Activated naive CD4-positive, alpha-beta T cell treated with anti-CD3 and anti-CD28 coated beads for 36 hours (primary cell): ENCODE data around the gene CACNA2D2. TPM values are rescaled to one million over a fixed set of nuclear protein-coding genes. Genes with fewer than 3 reads are reported as not detected.
"Not testable (repeated sequence)": the region's sequence is repeated elsewhere in the genome, so short reads cannot be mapped to it uniquely, and the experiment has no call there.

Source experiments
- CTCF ChIA-PET: fragments of 350-600 bp; sonication (Branson Sonifier 250); formaldehyde crosslinking; loops from one replicate; lab custom pipeline; 2021; ENCODE audit warnings: antibody characterized with exemption; lab: Charles Lee
- DNase-seq: peaks from one replicate; pipeline ENCODE4 v3.0.0-alpha.2; 2020
- H3K27ac Mint-ChIP-seq: one replicate; pipeline ENCODE4 v1.8.0; 2021; ENCODE audit warnings: mild to moderate bottlenecking, mixed read lengths
- H3K27me3 Mint-ChIP-seq: one replicate; pipeline ENCODE4 v1.8.0; 2021; ENCODE audit warnings: low read depth, mixed read lengths
- H3K36me3 Mint-ChIP-seq: one replicate; pipeline ENCODE4 v1.8.0; 2021; ENCODE audit warnings: low read depth, mixed read lengths
- H3K4me1 Mint-ChIP-seq: one replicate; pipeline ENCODE4 v1.8.0; 2021; ENCODE audit warnings: low read depth, mixed read lengths
- H3K4me3 Mint-ChIP-seq: one replicate; pipeline ENCODE4 v1.8.0; 2021; ENCODE audit warnings: mild to moderate bottlenecking, moderate library complexity, mixed read lengths
- H3K9me3 Mint-ChIP-seq: one replicate; pipeline ENCODE4 v1.8.0; 2021; ENCODE audit warnings: mixed read lengths
- intact Hi-C: fragments of 100-400 bp; cut with micrococcal nuclease; formaldehyde crosslinking; loops from one replicate; pipeline ENCODE4 v1.15.1; 2023
- total RNA-seq, 2 experiments: library from RNA; stranded (reverse); gene quantifications; one replicate each; pipeline ENCODE4 v1.2.3, GENCODE V29; 2021

Gene CACNA2D2
- total RNA-seq, 2 experiments from 2014 or later, result 0.89 to 0.95 TPM

DNA sequence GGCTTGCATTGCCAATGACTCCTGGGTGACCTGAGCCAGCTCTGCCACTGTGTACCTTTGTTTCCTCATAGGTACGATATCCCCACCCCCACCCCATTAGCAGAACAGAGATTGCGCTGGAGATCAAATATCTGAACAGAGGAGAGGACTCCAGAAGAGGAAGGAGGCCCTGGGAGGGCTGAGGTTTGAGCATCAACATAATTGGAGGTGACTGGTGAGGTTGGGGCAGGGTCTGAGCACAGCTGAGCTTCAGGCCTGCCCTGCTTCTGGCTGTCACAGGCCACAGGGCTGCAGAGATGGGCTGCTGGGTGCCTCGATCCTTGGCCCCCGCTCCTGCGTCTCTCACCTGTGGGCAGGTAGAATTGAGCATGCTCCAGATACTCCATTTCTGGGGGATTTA lies 21.3 kb upstream of the CACNA2D2 start:
- intact Hi-C loops, result no loop called here
- DNase-seq, result no peak
- H3K27me3 Mint-ChIP-seq, result peaks cover 2% of the 10 kb centered on the region
- no peaks in the 10 kb centered on the region for H3K9me3 Mint-ChIP-seq
- no peak overlapping the region for H3K27ac Mint-ChIP-seq
- no peak overlapping the region for H3K4me3 Mint-ChIP-seq
- CTCF ChIA-PET, result interaction anchor here (0.7 to 1.6 kb wide), 4 partner anchors 17 to 559 kb away, joined by 3 to 7 read pairs (median 6); no protein-coding TSS in a partner anchor
- peaks cover 2% of the 10 kb centered on the region for H3K4me1 Mint-ChIP-seq
- no peaks in the 10 kb centered on the region for H3K36me3 Mint-ChIP-seq

DNA sequence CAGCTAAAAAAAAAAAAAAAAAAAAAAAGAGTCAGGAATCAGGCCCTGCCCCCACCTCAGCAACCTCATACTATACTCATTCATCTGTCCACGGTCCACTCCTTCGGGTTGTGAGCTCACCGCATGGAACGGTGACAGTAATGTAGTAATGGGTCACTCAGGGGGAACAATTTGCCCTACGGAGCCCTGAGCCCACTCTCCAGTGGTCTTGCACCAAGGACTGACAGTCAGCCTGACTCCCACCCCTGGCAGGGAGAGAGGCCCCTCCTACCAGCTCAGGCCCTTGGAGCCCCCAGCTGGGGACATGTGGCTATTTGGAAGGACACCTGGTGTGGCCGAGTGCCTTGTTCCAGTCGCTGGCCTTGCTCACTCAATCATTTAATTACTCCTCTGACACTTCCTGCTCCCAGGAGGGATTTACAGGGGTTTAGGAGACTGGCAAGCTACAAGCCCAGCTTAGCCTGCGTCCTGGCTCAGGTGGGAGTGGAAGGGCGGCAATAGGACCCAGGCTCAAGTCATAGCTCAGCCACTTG lies 19.9 kb upstream of the CACNA2D2 start:
- H3K27ac Mint-ChIP-seq, result no peak overlapping the region
- H3K36me3 Mint-ChIP-seq, result no peaks in the 10 kb centered on the region
- CTCF ChIA-PET, result interaction anchor here (1.3 to 2.0 kb wide), 4 partner anchors 13 to 26 kb away, joined by 4 to 6 read pairs (median 5); no protein-coding TSS in a partner anchor
- no peaks in the 10 kb centered on the region for H3K9me3 Mint-ChIP-seq
- H3K4me1 Mint-ChIP-seq, result peaks cover 2% of the 10 kb centered on the region
- no peaks in the 10 kb centered on the region for H3K27me3 Mint-ChIP-seq
- H3K4me3 Mint-ChIP-seq, result no peak overlapping the region
- intact Hi-C loops, result no loop called here
- no peak for DNase-seq

DNA sequence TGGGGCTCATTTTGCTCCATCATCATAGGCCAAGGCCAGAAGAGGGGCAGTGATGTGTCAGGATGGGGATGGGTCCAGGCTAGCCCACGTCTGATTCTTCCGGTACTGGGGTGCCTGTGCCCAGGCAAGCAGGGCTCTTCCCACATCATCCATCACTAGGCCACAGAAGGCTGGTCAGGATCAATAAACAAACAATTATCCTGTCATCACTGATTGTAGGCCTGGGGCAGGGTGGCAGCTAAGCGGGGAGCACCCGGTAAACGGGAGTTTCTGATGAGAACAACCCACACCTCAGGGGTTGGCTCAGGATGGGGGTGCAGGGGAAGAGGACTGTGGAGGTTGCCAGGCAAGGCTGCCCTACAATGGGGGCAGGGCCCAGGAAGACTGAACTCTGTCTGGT lies 18.1 kb upstream of the CACNA2D2 start:
- DNase-seq, result no peak
- Mint-ChIP-seq H3K4me1 (peaks cover 3% of the 10 kb centered on the region), H3K4me3 (no peak overlapping the region), H3K27me3 (no peaks in the 10 kb centered on the region), H3K27ac (no peak overlapping the region), H3K9me3 (no peaks in the 10 kb centered on the region), H3K36me3 (no peaks in the 10 kb centered on the region)
- intact Hi-C loops, result no loop called here
- CTCF ChIA-PET, result interaction anchor here (1.1 to 2.0 kb wide), 2 partner anchors 20 to 28 kb away, joined by 4 to 5 read pairs; no protein-coding TSS in a partner anchor

DNA sequence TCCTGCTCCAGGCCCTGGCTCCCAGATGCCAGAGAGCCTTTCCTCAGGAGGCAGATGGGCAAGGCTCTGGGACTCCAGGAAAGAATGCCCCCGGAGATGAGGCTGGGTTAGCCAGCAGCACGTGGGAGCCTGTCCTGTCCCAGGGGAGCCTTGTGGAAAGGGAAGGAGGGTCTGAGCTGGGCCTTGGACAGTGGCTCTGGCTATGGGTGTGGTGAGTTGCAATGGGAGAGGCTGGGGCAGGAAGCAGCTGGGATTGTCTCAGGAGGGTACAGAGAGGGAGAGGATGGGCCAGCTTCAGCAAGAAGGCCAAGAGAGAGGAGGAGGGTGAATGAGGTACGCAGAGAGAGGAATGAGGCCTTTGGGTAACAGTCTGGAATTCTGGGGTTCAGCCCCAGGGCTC lies 17.4 kb upstream of the CACNA2D2 start:
- Mint-ChIP-seq H3K27ac (no peak overlapping the region), H3K9me3 (no peaks in the 10 kb centered on the region), H3K4me1 (peaks cover 5% of the 10 kb centered on the region), H3K4me3 (no peak overlapping the region), H3K36me3 (no peaks in the 10 kb centered on the region), H3K27me3 (no peaks in the 10 kb centered on the region)
- intact Hi-C loops, result no loop called here
- CTCF ChIA-PET, result no interaction called here
- no peak for DNase-seq

DNA sequence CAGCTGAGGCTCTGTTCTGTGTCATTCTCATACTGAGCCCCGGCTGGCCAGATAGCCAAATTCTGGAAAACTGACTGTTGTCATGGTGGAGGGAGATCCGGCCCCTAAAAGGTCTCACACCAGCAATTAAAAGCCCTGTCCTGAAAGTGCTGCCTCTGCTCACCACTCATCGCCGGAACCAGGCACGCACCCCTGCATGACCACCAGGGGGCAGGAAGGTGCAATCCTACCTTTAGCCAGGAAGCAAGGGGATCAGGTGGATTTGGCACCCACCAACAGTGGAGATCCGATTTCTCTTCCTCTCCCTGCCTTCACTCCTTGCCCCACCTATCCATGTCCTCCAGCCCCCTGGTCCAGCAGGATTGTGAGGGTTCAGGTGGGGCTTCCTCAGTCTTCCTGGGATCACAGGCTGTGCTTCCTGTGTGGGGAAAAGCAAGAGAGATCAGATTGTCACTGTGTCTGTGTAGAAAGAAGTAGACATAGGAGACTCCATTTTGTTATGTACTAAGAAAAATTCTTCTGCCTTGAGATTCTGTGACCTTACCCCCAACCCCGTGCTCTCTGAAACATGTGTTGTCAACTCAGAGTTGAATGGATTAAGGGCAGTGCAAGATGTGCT lies 16.1 kb upstream of the CACNA2D2 start:
- peak; percentile 86 for DNase-seq
- Mint-ChIP-seq H3K36me3 (no peaks in the 10 kb centered on the region), H3K27me3 (no peaks in the 10 kb centered on the region), H3K27ac (no peak overlapping the region), H3K9me3 (no peaks in the 10 kb centered on the region), H3K4me1 (peaks cover 7% of the 10 kb centered on the region), H3K4me3 (no peak overlapping the region)
- CTCF ChIA-PET, result interaction anchor here (0.9 to 1.2 kb wide), 2 partner anchors 23 to 94 kb away, joined by 3 to 4 read pairs; no protein-coding TSS in a partner anchor
- intact Hi-C loops, result loop anchor here (1.0 kb wide), 4 partner anchors 23 to 95 kb away; no protein-coding TSS in a partner anchor

DNA sequence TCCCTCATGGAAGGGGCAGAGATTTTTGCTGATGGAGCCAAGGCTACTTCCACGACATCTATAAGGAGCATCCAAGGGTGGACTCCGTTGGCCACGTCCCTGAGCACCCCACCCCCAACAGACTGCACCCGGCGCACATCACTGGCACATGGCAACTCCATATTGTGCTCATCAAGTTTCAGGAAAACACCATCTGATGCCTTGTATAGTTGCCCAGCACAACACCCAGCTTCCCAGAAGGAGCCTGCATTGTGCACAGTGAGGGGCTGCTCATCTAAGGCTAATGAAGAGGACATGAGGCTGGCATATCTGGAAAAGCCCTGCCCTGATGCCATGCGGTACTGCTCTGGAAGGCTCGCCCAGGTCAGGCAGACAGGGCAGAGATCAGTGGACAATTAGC lies 15.0 kb upstream of the CACNA2D2 start:
- no peak overlapping the region for H3K4me3 Mint-ChIP-seq
- CTCF ChIA-PET, result interaction anchor here (0.6 to 1.2 kb wide), 5 partner anchors 24 to 1927 kb away, joined by 3 to 4 read pairs (median 3); no protein-coding TSS in a partner anchor
- H3K36me3 Mint-ChIP-seq, result no peaks in the 10 kb centered on the region
- H3K9me3 Mint-ChIP-seq, result no peaks in the 10 kb centered on the region
- intact Hi-C loops, result no loop called here
- no peak for DNase-seq
- no peak overlapping the region for H3K27ac Mint-ChIP-seq
- H3K4me1 Mint-ChIP-seq, result peaks cover 7% of the 10 kb centered on the region
- no peaks in the 10 kb centered on the region for H3K27me3 Mint-ChIP-seq

DNA sequence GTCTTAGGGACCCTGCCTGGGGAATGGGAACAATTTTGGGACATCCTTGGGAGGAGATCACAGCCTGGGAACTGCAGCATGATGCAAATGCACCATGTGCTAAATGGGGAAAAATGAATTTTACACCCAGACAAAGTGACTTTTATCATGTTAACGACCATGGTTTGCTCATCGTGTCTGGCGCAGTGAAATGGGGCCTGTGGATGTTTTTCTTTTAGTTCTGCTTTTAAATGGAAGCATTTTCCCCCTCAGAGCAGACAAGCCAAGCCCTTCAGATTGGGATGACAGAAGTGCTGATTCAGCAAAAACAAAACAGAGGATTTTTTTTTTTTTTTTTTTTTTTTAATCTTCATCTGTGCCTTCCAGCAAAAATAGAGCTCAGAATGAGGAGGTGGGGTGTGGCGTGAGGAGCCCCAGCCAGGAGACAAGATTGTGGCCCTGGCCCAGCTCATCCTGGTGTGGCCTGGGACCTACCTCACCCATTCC lies 14.3 kb upstream of the CACNA2D2 start:
- no peaks in the 10 kb centered on the region for H3K36me3 Mint-ChIP-seq
- peaks cover 7% of the 10 kb centered on the region for H3K4me1 Mint-ChIP-seq
- no peak for DNase-seq
- H3K9me3 Mint-ChIP-seq, result no peaks in the 10 kb centered on the region
- CTCF ChIA-PET, result interaction anchor here (0.6 to 2.1 kb wide), 4 partner anchors 23 to 870 kb away, joined by 3 to 10 read pairs (median 3); no protein-coding TSS in a partner anchor
- intact Hi-C loops, result no loop called here
- no peak overlapping the region for H3K27ac Mint-ChIP-seq
- no peak overlapping the region for H3K4me3 Mint-ChIP-seq
- no peaks in the 10 kb centered on the region for H3K27me3 Mint-ChIP-seq

DNA sequence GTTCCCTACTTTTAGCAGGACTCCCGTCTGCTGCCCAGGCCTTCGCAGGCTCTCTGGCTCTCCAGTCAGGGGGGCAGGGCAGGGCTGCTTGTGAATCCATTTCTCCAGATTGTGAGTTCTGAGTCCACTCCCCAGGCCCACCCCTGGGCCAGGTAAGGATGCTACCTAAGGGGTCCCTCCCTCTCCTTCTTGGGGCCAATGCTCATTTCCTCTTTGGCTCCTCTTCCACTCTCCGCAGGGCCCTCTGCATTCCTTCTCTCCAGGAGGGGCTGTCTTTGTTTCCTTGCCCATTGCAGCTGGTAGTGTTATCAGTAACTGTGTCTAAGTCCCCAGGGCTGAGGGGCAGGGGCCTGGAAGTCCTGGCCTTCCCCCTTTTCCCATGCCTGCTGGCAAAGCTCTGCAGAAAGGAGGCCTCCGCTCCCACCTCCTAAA lies 13.0 kb upstream of the CACNA2D2 start:
- Mint-ChIP-seq H3K4me1 (peaks cover 7% of the 10 kb centered on the region), H3K27me3 (no peaks in the 10 kb centered on the region), H3K9me3 (no peaks in the 10 kb centered on the region), H3K4me3 (no peak overlapping the region), H3K36me3 (no peaks in the 10 kb centered on the region), H3K27ac (no peak overlapping the region)
- CTCF ChIA-PET, result interaction anchor here (1.3 to 2.1 kb wide), 4 partner anchors 12 to 99 kb away, joined by 3 to 10 read pairs (median 4); partner anchors contain the start of gene CACNA2D2
- DNase-seq, result no peak
- intact Hi-C loops, result no loop called here

DNA sequence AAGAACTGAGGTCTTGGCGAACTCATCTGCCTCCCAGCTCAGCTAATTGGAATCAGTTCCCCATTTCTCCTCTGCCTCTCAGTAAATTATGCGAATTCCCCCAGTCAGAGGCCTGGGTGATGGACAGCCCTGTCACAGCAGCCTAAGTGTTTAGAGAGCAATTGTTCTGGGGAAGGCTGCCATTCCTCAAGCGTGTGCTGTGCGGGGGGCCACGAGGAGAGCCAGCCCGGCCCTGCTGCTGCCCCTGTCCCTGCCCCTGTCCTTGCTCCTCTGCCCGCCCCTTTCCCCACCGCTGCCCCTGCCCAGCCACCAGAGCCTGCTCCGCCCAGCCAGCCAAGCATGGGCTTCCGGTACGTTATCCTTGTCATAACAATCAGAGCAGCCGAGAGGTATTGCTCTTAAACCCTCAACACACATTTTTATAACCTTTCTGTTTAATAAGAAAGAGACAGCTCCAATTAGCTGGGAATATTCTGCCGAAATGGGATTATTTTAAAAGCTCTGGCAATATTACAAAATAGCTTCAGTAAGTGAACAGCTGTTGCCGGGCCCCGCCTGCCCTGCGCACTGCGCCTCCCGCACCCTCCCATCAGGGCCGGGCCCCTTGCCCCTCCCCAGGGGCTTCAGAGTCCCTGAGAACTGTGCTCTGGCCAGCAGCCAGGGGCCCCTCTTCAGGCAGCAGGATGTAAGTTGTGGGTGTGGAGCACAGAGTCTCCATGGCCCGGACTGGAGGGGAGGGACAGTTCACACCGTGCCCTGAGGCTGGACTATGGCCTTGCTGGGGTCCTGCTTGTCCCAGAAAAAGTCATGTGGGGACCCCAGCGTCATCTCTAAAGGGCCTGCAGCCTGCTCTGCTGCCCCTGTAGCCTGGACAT lies 12.4 kb upstream of the CACNA2D2 start:
- Mint-ChIP-seq H3K27ac (no peak overlapping the region), H3K4me3 (no peak overlapping the region), H3K36me3 (no peaks in the 10 kb centered on the region), H3K9me3 (no peaks in the 10 kb centered on the region), H3K27me3 (no peaks in the 10 kb centered on the region), H3K4me1 (peaks cover 7% of the 10 kb centered on the region)
- intact Hi-C loops, result no loop called here
- CTCF ChIA-PET, result interaction anchor here (1.1 to 2.1 kb wide), 6 partner anchors 11 to 100 kb away, joined by 3 to 10 read pairs (median 4); partner anchors contain the start of gene CACNA2D2
- peak; percentile 21 for DNase-seq

DNA sequence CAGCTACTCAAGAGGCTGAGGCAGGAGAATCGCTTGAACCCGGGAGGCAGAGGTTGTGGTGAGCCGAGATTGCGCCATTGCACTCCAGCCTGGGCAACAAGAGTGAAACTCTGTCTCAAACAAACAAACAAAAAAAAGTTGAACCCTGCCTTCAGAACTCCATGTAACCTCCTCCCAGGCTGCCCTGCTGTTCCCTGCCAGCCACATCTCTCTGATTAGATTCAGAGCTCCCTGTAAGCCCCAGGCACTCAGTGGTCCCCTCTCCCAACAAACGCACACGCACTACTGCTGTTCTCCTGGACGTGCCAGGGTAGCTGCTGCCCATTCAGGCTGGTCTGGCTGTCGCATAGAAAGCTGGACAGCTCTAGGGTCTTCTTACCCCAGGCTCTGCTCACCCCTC lies 9.5 kb upstream of the CACNA2D2 start:
- intact Hi-C loops, H3K27ac Mint-ChIP-seq: not testable (repeated sequence)

DNA sequence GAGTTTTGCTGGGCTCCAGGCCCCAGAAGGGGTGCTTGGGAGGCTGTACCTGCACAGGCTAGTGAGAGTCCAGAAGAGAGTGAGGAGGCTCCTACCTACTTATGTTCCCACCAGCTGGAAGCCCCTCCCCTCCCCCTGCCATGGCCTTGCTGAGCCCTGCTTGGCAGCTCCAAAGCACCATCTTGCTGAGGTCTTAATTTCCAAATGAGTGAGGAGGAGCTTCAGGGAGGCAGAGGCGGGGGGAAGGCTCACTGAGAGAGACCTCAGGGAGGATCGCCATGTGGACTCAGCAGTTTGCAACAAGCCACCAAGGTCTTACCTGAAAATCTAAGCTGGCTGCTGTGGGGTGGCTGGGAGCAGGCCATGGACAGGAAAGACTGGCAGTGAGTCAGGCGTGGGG lies 8.7 kb upstream of the CACNA2D2 start:
- no peaks in the 10 kb centered on the region for H3K27me3 Mint-ChIP-seq
- no peaks in the 10 kb centered on the region for H3K36me3 Mint-ChIP-seq
- H3K27ac Mint-ChIP-seq, result no peak overlapping the region
- peaks cover 7% of the 10 kb centered on the region for H3K4me1 Mint-ChIP-seq
- CTCF ChIA-PET, result no interaction called here
- intact Hi-C loops, result no loop called here
- no peak for DNase-seq
- no peaks in the 10 kb centered on the region for H3K9me3 Mint-ChIP-seq
- no peak overlapping the region for H3K4me3 Mint-ChIP-seq

More for the DNA sequence above, 9.5 kb upstream of the CACNA2D2 start:
- H3K27me3 Mint-ChIP-seq, CTCF ChIA-PET, H3K4me1 Mint-ChIP-seq, H3K36me3 Mint-ChIP-seq, H3K4me3 Mint-ChIP-seq, DNase-seq, H3K9me3 Mint-ChIP-seq: not testable (repeated sequence)

DNA sequence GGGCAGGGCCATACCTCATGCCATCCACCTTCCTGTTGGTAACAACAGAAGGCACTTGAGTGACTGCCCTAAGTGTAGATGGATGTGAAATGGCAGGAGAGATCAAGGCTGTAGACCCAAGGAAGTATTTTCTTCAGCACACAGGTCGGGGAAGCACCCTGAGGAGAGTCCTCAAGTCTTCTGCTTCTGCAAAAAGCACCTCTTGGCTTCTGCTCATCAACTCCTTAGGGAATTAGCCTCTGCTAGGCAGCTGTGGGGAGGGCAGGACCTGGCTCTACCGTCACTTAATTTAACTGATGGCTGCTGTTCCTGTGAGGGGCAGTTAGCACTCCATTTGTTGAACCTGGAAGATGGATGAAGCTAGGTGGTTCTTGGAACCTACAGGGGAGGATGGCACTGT lies 6.9 kb upstream of the CACNA2D2 start:
- no peak for DNase-seq
- CTCF ChIA-PET, result no interaction called here

More for the DNA sequence above, 6.9 kb upstream of the CACNA2D2 start:
- H3K4me1 Mint-ChIP-seq, result no peaks in the 10 kb centered on the region
- H3K27me3 Mint-ChIP-seq, result no peaks in the 10 kb centered on the region
- no peaks in the 10 kb centered on the region for H3K9me3 Mint-ChIP-seq
- no peaks in the 10 kb centered on the region for H3K36me3 Mint-ChIP-seq
- no peak overlapping the region for H3K27ac Mint-ChIP-seq
- no peak overlapping the region for H3K4me3 Mint-ChIP-seq
- intact Hi-C loops, result no loop called here
